ENCODE measurements around the gene TAS2R14. TPM values are rescaled to one million over a fixed set of nuclear protein-coding genes. Genes with fewer than 3 reads are reported as not detected.

Gene TAS2R14
- total and polyA plus RNA-seq, 2 of the 8 experiments (the other 6 are each of a cell fraction or from before 2014, with no cell fraction given): 0.80 to 1.1 TPM

DNA sequence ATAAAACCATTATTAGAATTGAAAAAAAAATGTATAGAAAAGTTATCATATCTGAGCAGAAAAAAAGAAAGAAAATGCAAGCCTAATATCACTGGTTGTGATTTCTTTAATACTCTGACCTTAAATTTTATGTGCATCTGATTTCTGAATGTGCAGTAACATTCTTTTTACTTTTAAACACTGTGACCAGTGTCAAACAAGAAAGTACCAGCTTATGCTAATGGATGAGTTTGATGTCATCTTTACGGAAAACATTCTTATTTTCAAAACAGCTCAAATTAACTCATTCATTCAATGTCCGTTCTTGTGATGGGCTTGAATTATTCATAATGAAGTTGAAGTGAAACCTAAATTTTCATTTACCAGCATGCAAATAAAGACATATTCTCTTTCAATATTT lies 47.7 kb upstream of the TAS2R14 start, which contains the start of gene TAS2R50:
TAS2R50 (minus strand) TSS at position 101 of the 400 bp plus-strand sequence; CDS start at position 49, 52 bp downstream.
- H3K14ac ChIP-seq (ENCODE audit: insufficient read length): no peak within 1 kb of the TSS
- 39% methylated on average over 2 of the region's 2 CpGs; no CpG with 5 or more reads in 1 of the 2 experiments for WGBS, 2 experiments (ENCODE audit: extremely low coverage in 1 of 2, insufficient coverage in 1 of 2, insufficient read length in 1 of 2, insufficient replicate concordance in 2 of 2, low coverage in 1 of 2, low lambda C conversion rate in 2 of 2, missing lambda C conversion rate in 1 of 2)
- H3K27ac ChIP-seq (ENCODE audit: low read depth, low read length): no peak within 1 kb of the TSS
- no peak within 1 kb of the TSS for H2BK12ac ChIP-seq (ENCODE audit: low read depth, low read length)
- FAIRE-seq (no peak), DNase-seq (ENCODE audit: low read depth in 1 of 2, low spot score in 2 of 2) (no peak)
- H2BK5ac ChIP-seq (ENCODE audit: low read depth, low read length): no peak within 1 kb of the TSS
- no peak within 1 kb of the TSS for H2AFZ ChIP-seq (ENCODE audit: low read length)
- H3K4me3 ChIP-seq (ENCODE audit: extremely low read depth in 1 of 4, insufficient read depth in 2 of 4, low read depth in 3 of 4, low read length in 4 of 4): no peak within 1 kb of the TSS
- H3K23me2 ChIP-seq (ENCODE audit: low read depth, low read length): no peaks in the 10 kb centered on the region
- ChIA-PET POLR2A (ENCODE audit: partially characterized antibody) (no interaction called here), CTCF (ENCODE audit: partially characterized antibody) (interaction anchor here (0.8 kb wide), 1 partner anchor 38 kb away, joined by 3 read pairs; no protein-coding TSS in a partner anchor)
- no peak within 1 kb of the TSS for H4K91ac ChIP-seq (replicated peaks; ENCODE audit: insufficient read length, low read length)
- no peak within 1 kb of the TSS for H3K18ac ChIP-seq (ENCODE audit: extremely low read depth, low read length)
- H3K56ac ChIP-seq (replicated peaks; ENCODE audit: insufficient read length, low read depth, low read length): no peak within 1 kb of the TSS
- H3K36me3 ChIP-seq (ENCODE audit: control insufficient read depth in 2 of 4, insufficient read depth in 4 of 4, low read length in 3 of 4): no peaks in the 10 kb centered on the region; a peak in 1 of 8 replicates
- H3K4me1 ChIP-seq (replicated peaks in 1 of 4; ENCODE audit: control insufficient read depth in 3 of 4, insufficient read depth in 4 of 4, low read length in 3 of 4): no peaks in the 10 kb centered on the region
- H3K79me2 ChIP-seq (ENCODE audit: control insufficient read depth in 1 of 2, insufficient read depth in 2 of 2, low read length in 2 of 2): no peaks in the 10 kb centered on the region
- no peaks in the 10 kb centered on the region for H3K9me3 ChIP-seq (ENCODE audit: insufficient read depth in 2 of 2, low read depth in 1 of 2, low read length in 1 of 2)
- no peak within 1 kb of the TSS for H2BK20ac ChIP-seq (ENCODE audit: low read length)
- no peak within 1 kb of the TSS for H4K8ac ChIP-seq (ENCODE audit: extremely low read depth, insufficient read depth, low read length)
- H2BK120ac ChIP-seq (replicated peaks; ENCODE audit: low read depth, low read length): no peak within 1 kb of the TSS
- no peaks in the 10 kb centered on the region for H3K79me1 ChIP-seq (ENCODE audit: low read depth, low read length)
- no peak within 1 kb of the TSS for H3K9ac ChIP-seq (replicated peaks in 1 of 4; ENCODE audit: extremely low read depth in 1 of 4, low read depth in 3 of 4, low read length in 3 of 4)
- TF ChIP-seq SIX5 (IDR thresholded peaks at IDR 0.05; ENCODE audit: low read depth, low read length): no peak
- TF ChIP-seq, protein P1, sequence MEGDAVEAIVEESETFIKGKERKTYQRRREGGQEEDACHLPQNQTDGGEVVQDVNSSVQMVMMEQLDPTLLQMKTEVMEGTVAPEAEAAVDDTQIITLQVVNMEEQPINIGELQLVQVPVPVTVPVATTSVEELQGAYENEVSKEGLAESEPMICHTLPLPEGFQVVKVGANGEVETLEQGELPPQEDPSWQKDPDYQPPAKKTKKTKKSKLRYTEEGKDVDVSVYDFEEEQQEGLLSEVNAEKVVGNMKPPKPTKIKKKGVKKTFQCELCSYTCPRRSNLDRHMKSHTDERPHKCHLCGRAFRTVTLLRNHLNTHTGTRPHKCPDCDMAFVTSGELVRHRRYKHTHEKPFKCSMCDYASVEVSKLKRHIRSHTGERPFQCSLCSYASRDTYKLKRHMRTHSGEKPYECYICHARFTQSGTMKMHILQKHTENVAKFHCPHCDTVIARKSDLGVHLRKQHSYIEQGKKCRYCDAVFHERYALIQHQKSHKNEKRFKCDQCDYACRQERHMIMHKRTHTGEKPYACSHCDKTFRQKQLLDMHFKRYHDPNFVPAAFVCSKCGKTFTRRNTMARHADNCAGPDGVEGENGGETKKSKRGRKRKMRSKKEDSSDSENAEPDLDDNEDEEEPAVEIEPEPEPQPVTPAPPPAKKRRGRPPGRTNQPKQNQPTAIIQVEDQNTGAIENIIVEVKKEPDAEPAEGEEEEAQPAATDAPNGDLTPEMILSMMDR (IDR thresholded peaks at IDR 0.05; ENCODE audit: control extremely low read depth in 1 of 3, insufficient read depth in 1 of 3, low read depth in 1 of 3, low read length in 3 of 3): no peak
- TF ChIP-seq HDAC6 (IDR thresholded peaks at IDR 0.05; ENCODE audit: low read depth, low read length): no peak
- TF ChIP-seq, protein P2, sequence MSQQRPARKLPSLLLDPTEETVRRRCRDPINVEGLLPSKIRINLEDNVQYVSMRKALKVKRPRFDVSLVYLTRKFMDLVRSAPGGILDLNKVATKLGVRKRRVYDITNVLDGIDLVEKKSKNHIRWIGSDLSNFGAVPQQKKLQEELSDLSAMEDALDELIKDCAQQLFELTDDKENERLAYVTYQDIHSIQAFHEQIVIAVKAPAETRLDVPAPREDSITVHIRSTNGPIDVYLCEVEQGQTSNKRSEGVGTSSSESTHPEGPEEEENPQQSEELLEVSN (IDR thresholded peaks at IDR 0.05): no peak
- TF ChIP-seq SAP30 (IDR thresholded peaks at IDR 0.05; ENCODE audit: insufficient read depth, insufficient replicate concordance, low read length): no peak
- TF ChIP-seq HDAC2 (IDR thresholded peaks at IDR 0.05; ENCODE audit: borderline replicate concordance in 1 of 2, low read depth in 2 of 2, low read length in 2 of 2): no peak
- TF ChIP-seq YY1 (IDR thresholded peaks at IDR 0.05; ENCODE audit: low read depth, low read length): no peak
- TF ChIP-seq GABPA (IDR thresholded peaks at IDR 0.05; ENCODE audit: borderline replicate concordance, insufficient read depth, low read length): no peak
- TF ChIP-seq CREB1 (IDR thresholded peaks at IDR 0.05): no peak
- TF ChIP-seq POLR2A (IDR thresholded peaks at IDR 0.05; ENCODE audit: control extremely low read depth in 1 of 2, low read depth in 2 of 2, low read length in 2 of 2): no peak
- TF ChIP-seq POU5F1 (IDR thresholded peaks at IDR 0.05; ENCODE audit: low read depth, low read length): no peak
- no peak within 1 kb of the TSS for H4K5ac ChIP-seq (ENCODE audit: insufficient read length, low read depth, low read length)
- no peak within 1 kb of the TSS for H3K4ac ChIP-seq (replicated peaks; ENCODE audit: insufficient read length, low read depth, low read length)
- no peaks in the 10 kb centered on the region for H3K27me3 ChIP-seq (replicated peaks in 1 of 4; ENCODE audit: control insufficient read depth in 3 of 4, extremely low read depth in 1 of 4, insufficient read depth in 3 of 4, low read length in 3 of 4)
- no peak within 1 kb of the TSS for H2BK15ac ChIP-seq (ENCODE audit: low read length)
- H2AK5ac ChIP-seq (ENCODE audit: low read depth, low read length): no peak within 1 kb of the TSS
- no peak within 1 kb of the TSS for H3K4me2 ChIP-seq (ENCODE audit: insufficient read depth in 1 of 2, low read depth in 2 of 2, low read length in 2 of 2)
- H3K23ac ChIP-seq (ENCODE audit: insufficient read length): no peak within 1 kb of the TSS
- no peaks in the 10 kb centered on the region for H4K20me1 ChIP-seq (replicated peaks in 1 of 2; ENCODE audit: control insufficient read depth in 1 of 2, insufficient read depth in 2 of 2, low read length in 2 of 2)

Measured in H1 (cell line).